Omental fat pad (tissue), 4 donors: ENCODE measurements around the gene L3MBTL4. TPM values are rescaled to one million over a fixed set of nuclear protein-coding genes. Genes with fewer than 3 reads are reported as not detected.

Source experiments
- ATAC-seq: fragments of 150-250 bp; one replicate; pipeline ENCODE4 v1.9.1; 2016; ENCODE audit warnings: mild to moderate bottlenecking, moderate library complexity; ENCODE audit not compliant: low FRiP score
- DNase-seq: peaks from one replicate; pipeline ENCODE4 v3.0.0-alpha.2; 2019; ENCODE audit warnings: low spot score
- total RNA-seq, 4 donors: library from RNA; depleted of rRNA; stranded (reverse); fragments of >200 nt; gene quantifications; one replicate each; pipeline ENCODE4 v1.1.0, GENCODE V29; 2016
- TF ChIP-seq, protein P1 (sequence below), 3 donors: fragments of 450-650 bp; IDR thresholded peaks; one replicate each; pipeline ENCODE4 v1.5.1; 2016 to 2017; ENCODE audit warnings: antibody characterized with exemption in 3 of 3, mild to moderate bottlenecking in 3 of 3, moderate library complexity in 2 of 3

Gene L3MBTL4
- total RNA-seq, 4 donors from 2014 or later = 7.2 to 14.8 (median 8.3) TPM

DNA sequence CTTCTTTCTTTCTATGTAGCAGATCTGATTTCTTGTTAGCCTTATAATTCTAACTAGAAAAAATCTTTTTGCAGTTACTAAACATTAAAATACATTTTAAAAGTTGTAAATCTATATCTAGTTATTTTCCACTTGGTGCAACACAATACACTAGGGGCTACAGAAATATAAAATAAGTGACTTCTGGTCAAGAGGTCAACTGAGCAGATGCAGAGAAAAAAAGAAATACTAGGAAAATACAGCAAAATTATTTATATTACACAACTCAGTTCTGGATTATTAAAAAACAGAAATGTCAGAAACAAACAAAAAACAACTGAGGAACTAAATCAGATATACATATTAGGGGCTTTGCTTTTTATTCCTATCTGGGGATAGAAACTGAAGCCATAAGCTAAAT is 83.9 kb downstream of the L3MBTL4 start:
- ATAC-seq = no peak
- TF ChIP-seq, protein P1, sequence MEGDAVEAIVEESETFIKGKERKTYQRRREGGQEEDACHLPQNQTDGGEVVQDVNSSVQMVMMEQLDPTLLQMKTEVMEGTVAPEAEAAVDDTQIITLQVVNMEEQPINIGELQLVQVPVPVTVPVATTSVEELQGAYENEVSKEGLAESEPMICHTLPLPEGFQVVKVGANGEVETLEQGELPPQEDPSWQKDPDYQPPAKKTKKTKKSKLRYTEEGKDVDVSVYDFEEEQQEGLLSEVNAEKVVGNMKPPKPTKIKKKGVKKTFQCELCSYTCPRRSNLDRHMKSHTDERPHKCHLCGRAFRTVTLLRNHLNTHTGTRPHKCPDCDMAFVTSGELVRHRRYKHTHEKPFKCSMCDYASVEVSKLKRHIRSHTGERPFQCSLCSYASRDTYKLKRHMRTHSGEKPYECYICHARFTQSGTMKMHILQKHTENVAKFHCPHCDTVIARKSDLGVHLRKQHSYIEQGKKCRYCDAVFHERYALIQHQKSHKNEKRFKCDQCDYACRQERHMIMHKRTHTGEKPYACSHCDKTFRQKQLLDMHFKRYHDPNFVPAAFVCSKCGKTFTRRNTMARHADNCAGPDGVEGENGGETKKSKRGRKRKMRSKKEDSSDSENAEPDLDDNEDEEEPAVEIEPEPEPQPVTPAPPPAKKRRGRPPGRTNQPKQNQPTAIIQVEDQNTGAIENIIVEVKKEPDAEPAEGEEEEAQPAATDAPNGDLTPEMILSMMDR (IDR thresholded peaks at IDR 0.05) = no peak
- no peak for DNase-seq

DNA sequence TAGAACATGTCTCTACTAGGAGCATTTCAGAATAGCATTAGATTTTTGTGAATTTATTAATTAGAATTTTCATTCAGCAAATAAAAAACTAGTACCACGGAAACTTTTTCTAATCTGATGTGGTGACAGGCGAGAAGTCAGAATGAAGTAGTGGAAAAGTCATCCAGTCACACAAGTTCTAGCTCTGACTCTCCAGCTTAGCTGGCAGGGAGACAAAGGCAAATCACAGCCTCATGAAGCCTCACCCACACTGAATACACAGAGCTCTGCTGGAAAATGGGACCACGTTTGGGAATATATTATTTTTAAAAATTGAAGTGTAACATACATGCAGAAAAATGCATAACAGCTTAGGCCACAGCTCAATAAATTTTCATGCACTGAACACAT is 86.1 kb downstream of the L3MBTL4 start:
- TF ChIP-seq, protein P1 (IDR thresholded peaks at IDR 0.05) = no peak
- ATAC-seq (no peak), DNase-seq (no peak)

DNA sequence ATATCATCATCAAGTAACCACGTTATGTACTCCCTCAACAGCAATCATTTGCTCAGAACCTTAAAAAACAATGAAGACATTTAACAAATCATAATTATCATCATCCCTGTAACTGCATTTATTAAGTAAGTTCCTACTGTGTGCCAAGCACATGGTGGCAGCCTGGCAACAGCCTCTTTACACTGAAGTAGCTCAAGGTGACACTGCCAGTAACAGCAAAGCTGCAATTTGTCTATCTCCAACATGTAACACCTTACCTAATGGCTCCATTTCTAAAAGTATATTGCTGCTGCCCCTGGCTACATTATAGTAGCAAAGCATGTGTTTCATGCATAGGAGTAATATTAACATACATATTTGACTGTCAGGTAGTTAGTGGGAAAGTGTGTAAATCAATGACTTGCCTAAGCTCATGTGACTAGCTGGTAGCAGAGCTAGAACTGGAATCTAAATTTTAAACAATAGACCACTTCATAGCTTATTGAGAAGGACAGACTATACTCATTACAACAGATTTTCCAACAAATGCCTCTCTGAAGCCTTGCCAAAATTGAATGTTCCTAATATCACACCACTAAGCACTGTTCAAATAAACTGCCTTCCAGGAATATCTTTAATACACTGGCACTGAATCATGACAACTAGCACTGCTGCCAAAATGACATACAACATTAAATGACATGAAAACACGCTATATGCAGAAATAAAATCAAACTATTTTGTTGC is 86.7 kb downstream of the L3MBTL4 start:
- ATAC-seq = no peak

DNA sequence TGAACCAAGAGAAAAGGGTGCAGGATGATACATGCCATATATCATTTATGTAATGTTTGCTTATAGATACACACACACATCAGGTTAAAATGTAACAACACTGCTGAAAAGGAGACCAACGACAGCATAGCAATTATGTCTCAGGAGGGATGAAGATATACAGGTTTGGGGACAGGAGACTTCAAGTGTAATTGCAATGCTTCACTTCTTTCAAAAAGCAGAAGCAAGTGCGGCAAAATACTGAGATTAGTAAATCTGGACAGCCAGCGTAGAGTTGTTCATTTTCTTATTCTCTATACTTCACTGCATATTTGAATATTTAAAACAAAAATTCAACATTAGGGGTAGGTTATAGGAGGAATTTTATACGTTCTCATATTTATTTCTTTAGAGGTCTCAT is 87.2 kb downstream of the L3MBTL4 start:
- DNase-seq (no peak), ATAC-seq (no peak)
- TF ChIP-seq, protein P1 (IDR thresholded peaks at IDR 0.05) = no peak

More for the DNA sequence above, 86.7 kb downstream of the L3MBTL4 start:
- TF ChIP-seq, protein P1 (IDR thresholded peaks at IDR 0.05) = no peak
- DNase-seq = no peak

DNA sequence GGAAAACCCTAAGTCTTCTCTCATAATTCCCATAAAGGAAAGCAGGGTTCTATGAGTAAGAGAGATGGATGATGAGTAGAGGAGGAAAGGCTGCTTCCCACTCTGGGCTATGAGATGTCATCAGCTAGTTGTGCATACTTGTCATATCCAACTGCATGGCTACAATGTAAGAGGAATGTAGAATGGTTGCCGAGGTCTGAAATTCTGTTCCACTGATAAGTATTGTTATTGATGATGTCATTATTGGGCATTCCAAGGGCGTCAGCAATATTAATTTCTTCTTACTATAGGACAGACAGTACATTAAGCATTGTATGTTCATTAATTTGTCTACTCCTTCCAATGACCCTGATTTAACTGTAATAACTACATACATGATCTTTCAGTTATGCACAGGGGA is 88.1 kb downstream of the L3MBTL4 start:
- TF ChIP-seq, protein P1 (IDR thresholded peaks at IDR 0.05) = no peak
- ATAC-seq (no peak), DNase-seq (no peak)

DNA sequence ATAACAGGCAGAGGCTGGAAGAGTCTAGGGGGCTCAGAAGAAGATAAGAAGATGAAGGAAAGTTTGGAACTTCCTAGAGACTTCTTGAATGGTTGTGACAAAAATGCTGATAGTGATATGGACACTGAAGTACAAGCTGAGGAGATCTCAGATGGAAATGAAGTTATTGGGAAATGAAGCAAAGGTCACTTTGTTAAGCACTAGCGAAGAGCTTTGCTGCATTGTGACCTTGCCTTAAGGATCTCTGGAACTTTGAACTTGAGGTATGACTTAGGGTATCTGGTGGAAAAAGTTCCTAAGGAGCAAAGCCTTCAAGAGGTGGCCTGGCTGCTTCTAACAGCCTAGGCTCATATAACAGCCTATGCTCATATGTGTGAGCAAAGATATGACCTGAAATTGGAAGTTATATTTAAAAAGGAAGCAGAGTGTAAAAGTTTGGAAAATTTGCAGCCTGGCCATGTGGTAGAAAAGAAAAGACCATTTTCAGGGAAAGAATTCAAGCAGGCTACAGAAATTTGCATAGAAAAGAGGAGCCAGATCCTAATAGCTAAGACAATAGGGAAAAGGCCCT is 91.3 kb downstream of the L3MBTL4 start:
- TF ChIP-seq, protein P1 (IDR thresholded peaks at IDR 0.05) = no peak
- DNase-seq (no peak), ATAC-seq (no peak)
